NCI-H2107 (cell line): ENCODE measurements around the gene TFF1.
A peak's percentile ranks its signal among the peaks of the same experiment; 100 is the strongest.

Source experiments
- DNase-seq: peaks from one replicate; lab custom pipeline; 2025; lab: John Stamatoyannopoulos, UW

Gene TFF1

DNA sequence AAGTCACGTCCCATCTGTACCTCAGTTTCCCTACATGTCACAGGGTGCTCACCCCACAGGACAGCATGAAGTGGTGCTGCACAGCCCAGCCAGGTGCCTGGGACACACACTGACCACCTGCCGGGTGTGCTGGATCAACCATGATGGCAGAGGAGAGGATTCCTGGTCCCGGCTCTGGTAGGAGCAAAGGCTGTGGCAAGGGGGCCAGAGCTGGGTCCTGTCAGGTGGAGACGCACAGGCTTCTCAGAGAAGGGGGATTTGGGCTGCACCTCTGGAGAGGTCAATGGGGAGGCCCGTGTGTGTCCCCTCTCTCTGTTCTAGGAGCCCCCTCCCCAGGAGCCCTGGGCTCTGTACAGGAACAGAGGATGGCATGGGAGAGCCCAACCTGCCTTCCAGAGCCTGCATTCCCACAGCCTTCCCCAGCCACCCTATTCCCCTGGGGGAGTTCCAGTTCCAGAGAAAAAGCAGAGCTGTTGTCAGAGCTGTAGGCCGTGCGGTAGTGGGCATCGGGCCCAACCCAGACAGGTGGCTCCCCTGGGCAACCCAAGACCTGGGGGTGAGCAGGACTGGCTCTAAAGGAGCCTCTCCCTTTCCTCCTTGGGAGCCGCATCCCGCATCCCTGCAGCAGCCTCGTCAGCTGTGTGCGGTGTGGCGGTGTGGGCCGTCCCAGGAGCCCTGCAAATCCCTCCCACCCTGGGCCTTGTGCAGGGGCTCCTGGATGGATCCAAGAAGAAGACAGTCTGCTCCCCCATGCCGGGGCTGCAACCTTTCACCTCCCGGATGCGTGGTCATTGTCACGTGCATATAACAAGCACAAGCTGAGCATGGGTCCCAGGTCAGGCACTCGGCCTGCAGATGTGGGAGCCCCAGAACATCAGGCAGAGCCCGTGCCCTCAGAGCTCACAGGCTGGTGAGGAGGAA is 48.2 kb downstream of the TFF1 start:
- peak; percentile 89 for DNase-seq

DNA sequence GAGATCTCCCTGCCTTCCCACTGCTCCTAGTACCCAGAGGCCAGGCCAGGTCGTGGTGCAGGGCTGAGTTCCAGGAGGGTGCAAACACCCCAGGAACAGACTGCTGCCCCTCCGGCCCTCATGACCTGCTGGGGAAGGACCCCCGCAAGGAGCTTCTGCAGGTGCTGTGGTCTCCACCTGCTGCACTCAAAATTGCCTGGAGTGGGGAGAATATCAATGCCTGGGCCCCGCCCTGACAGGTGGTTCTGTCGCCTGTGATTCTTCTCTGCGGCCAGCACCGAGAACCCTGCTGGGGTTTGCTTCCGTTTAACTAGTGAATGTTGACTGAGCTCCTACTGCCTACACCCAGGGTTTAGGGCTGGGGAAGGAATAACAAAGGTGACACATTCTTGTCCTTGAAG is 49.0 kb downstream of the TFF1 start:
- DNase-seq: peak; percentile 68

DNA sequence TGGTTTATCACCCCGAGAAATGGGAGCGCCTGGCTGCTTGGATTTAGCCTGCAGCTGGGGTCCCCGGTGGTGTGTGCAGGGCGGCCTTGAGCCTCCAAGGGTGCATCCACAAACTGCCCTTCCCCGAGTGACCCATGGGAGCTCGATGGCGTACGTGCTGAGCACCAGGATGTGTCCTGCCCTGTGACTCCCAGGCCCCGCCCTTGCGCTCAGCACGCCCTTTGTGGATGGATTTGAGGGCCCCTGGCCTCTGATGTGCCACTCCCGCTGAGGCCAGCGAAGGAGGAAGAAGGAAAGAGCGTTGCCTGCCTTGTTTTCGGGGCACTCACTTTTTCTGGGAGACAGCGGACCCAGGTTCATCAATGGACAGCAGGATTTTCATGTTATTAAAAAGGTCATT is 49.4 kb downstream of the TFF1 start:
- peak; percentile 53 for DNase-seq

DNA sequence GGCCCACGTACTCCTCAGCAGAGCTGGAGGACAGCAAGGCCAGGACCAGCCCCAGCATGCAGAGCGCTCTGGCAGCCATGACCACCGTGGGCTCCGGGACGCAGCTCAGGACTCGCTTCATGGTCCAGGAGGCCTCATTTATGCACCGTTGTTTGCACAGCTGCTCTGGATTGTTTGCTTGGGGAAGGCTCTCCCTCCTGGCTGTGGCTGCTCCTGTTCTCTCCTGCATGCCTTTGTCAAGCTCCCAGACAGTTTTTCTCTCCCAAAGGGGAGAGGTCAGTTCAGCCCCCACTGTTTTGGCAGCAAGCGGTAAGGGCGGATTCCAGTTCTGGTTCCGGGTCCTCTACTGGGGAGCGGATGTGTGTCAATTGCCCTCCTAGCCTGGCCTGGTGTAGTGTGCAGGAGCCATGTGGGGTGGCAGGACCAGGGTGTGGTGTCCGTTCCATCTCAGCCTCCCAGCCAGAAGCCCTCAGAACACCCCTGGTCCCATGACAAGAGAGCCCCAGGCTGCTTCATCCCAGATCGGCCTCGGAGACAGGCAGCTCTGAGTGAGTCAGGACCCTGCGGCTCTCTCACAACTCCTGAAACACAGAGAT is 50.9 kb downstream of the TFF1 start, which contains the start of gene TFF3:
Gene TFF3 (minus strand): TSS at position 114 of the 596 bp plus-strand sequence. CDS start 35 bp downstream, at position 79.
- DNase-seq: peak; percentile 82

DNA sequence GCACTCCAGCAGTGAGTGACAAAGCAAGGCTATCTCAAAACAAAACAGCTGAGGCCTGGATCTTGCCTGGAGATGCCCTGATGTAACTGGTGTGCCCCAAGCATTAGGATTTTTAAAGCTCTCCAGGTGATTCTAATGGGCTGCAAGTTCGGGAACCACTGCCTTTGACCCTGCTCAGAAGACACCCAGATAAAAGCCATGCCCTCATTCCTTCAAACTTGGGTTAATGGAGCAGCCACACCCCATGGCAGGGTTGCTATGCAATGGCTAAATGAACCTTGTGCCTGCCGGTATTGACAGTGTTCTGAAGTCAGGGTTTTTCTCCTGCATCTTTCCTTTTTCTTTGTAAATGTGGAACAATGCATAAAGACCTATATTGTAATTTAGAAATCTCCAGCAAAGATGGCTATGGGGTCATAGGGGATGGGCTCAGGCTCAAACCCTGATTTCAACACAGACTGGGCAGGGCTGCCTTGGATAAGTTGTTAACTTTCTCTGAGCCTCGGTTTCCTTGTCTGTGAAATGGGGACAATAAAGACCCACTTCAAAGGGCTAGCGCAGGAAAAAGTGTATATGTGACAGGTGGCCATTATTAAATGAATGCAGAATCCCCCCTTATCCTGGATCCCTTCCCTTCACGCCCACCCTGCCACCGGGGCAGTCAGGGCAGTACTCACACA is 51.6 kb downstream of the TFF1 start:
- no peak for DNase-seq

DNA sequence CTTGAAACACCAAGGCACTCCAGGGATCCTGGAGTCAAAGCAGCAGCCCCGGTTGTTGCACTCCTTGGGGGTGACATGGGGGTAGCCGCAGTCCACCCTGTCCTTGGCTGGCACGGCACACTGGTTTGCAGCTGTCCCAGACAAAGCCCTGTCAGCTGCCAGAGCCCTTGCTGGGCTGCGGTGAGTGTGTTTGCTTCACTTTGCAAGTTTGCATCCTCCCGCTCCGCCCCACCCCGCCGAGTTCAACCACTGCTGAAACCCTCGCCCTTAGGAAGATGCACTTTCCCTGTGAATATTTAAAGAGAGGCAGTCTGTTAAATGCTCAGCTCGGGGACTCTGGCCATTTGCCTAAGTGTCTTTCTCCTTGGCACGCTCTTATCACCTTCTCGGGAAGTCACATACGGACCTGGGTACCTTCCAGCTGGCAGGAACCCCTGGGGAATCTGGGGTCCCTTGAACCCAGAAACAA is 52.8 kb downstream of the TFF1 start:
- DNase-seq: peak; percentile 95

DNA sequence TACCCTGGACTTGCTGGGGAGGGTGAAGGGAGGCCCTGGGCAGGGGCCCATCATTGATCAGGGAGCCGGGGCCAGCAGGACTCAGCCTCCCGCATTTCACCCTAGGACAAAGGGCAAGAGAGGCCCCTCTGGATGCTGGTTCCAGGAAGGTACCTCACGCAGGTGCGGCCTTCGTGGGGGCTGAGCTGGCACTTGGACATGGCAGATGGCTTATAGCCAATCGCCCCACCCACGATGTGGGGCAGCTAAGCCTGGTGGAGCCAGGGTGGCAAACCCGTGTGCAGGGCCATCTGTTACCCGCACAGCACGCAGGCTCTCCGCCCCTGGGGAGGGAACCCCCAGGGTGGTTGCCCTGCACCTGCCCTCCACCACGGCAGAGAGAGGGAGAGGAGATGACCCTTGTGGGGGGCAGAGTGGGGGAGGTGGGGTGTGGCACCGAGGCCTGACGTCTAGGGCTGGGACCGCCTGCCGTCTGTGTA is 53.7 kb downstream of the TFF1 start:
- no peak for DNase-seq
